ENCODE results near the gene RAB6B. TPM values are rescaled to one million over a fixed set of nuclear protein-coding genes. Genes with fewer than 3 reads are reported as not detected.

RAB6B gene
- total RNA-seq, 4 donors from 2014 or later, result 6.2 to 11.9 (median 10.5) TPM

DNA sequence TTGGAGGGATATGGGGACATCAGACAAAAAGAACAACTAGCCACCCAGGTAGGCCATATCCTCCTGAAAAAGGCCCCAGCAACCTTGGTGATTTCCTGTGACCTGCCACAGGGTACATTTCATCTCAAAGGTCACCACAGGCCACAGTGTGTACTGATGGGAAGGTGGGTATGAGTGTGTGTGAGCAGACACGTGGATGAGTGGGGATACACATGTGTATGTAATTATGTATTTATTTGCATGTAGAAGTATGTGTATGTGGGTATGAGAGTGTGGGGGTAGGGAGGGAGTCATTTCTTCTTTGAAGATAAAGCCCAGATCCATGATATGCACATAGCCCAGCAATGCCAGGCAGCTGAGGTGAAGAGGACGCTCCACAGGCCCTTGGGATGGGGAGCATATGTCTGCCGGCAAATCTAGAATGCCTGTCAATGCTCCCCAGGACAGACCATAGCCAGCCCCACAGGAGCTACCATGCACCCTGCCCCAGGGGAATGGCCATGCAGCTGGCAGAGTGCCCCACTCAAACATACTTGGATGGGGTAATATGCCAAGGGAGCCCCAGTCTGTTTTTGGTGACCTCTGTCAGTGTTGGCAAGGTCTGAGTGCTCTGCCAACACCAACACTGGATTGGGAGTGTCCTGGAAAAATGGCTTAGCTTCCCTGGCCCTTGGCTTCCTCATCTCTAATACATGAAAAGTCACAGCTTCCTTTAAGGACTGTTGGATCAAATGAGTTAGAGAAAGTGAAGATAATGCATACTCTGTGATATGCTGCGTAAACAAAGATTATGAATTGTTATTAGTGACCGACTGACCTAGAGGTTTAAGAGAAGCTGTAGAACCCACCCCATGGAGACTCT is 42.4 kb downstream of the RAB6B start:
- WGBS, result 95% methylated on average over 5 of the region's 5 CpGs
- Histone ChIP-seq H3K27me3 (no peaks in the 10 kb centered on the region), H3K27ac (replicated peaks in 1 of 4) (no peak overlapping the region), H3K4me3 (no peak overlapping the region), H3K36me3 (no peaks in the 10 kb centered on the region), H3K4me1 (peaks cover 0 to 18% (median 0%) of the 10 kb centered on the region in 4 donors), H3K9me3 (no peaks in the 10 kb centered on the region)
- TF ChIP-seq POLR2AphosphoS5 (IDR thresholded peaks at IDR 0.05) (no peak), POLR2A (IDR thresholded peaks at IDR 0.05; ENCODE audit: low read depth) (no peak), EP300 (IDR thresholded peaks at IDR 0.05) (no peak)
- TF ChIP-seq, protein P1, sequence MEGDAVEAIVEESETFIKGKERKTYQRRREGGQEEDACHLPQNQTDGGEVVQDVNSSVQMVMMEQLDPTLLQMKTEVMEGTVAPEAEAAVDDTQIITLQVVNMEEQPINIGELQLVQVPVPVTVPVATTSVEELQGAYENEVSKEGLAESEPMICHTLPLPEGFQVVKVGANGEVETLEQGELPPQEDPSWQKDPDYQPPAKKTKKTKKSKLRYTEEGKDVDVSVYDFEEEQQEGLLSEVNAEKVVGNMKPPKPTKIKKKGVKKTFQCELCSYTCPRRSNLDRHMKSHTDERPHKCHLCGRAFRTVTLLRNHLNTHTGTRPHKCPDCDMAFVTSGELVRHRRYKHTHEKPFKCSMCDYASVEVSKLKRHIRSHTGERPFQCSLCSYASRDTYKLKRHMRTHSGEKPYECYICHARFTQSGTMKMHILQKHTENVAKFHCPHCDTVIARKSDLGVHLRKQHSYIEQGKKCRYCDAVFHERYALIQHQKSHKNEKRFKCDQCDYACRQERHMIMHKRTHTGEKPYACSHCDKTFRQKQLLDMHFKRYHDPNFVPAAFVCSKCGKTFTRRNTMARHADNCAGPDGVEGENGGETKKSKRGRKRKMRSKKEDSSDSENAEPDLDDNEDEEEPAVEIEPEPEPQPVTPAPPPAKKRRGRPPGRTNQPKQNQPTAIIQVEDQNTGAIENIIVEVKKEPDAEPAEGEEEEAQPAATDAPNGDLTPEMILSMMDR (IDR thresholded peaks at IDR 0.05), result no peak
- DNase-seq (ENCODE audit: extremely low spot score), result no peak
- intact Hi-C loops (cut with DNase I), result no loop called here

DNA sequence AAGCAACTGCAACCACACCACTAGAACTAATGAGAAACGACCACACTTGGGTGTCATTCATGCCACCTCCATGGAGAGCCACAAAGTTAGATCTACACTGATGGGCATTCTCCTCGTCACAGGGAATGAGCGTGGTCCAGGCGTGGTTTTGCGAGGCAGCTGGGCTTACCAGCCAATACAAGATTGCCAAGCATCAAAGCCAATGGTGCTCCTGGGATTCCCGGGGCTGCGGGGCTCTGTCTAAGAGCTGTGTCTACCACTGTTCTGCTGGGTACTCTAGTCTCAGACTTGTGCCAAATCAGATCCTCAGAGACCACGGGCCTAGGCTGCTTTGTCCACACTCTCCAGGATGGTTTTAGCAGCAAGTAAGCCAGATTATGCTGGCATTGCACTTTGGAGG is 43.8 kb downstream of the RAB6B start:
- no peak for TF ChIP-seq POLR2AphosphoS5 (IDR thresholded peaks at IDR 0.05)
- TF ChIP-seq, protein P1 (IDR thresholded peaks at IDR 0.05), result no peak
- no peak for TF ChIP-seq POLR2A (IDR thresholded peaks at IDR 0.05; ENCODE audit: low read depth)
- no peak for TF ChIP-seq EP300 (IDR thresholded peaks at IDR 0.05)
- H3K36me3 ChIP-seq, result no peaks in the 10 kb centered on the region
- no peak overlapping the region for H3K27ac ChIP-seq (replicated peaks in 1 of 4)
- H3K4me3 ChIP-seq, result no peak overlapping the region
- no peak for DNase-seq (ENCODE audit: extremely low spot score)
- H3K9me3 ChIP-seq, result no peaks in the 10 kb centered on the region
- peaks cover 0 to 18% (median 0%) of the 10 kb centered on the region in 4 donors for H3K4me1 ChIP-seq
- no peaks in the 10 kb centered on the region for H3K27me3 ChIP-seq
- 92% methylated on average over 4 of the region's 8 CpGs for WGBS
- intact Hi-C loops (cut with DNase I), result no loop called here

DNA sequence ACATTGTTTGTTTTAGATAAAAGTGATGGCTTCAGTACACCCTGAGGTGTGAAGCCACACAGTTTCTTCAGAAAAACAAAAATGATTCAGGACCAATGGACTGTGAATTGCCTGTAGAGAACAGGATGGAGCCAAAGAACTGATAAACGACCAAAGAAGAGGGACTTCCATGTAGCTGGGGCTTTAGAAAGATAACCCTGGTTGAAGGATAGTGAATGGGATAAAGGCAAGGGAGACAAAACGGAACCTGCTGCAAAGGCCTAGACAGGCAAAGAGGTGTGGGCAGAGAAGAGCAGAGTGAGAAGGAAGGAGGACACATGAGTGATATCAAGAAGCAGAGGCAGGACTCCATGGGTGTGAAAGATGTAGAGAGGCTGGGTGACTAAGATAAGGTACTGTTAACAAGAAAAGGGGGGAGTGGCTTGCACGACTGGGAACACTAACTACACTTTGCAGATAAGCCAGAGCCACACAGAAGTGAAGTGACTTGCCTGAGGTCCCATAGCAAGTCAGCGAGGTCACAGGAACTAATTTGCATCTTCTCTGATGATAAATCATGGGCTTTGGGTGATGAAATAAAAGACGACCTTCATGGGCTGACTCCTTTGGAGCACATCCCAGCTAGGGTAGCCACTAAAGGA is 44.3 kb downstream of the RAB6B start:
- H3K27me3 ChIP-seq, result no peaks in the 10 kb centered on the region
- H3K36me3 ChIP-seq, result no peaks in the 10 kb centered on the region
- TF ChIP-seq, protein P1 (IDR thresholded peaks at IDR 0.05), result no peak
- TF ChIP-seq POLR2AphosphoS5 (IDR thresholded peaks at IDR 0.05), result no peak
- TF ChIP-seq POLR2A (IDR thresholded peaks at IDR 0.05; ENCODE audit: low read depth), result no peak
- no peak for TF ChIP-seq EP300 (IDR thresholded peaks at IDR 0.05)
- 85% methylated on average over 5 of the region's 5 CpGs for WGBS
- intact Hi-C loops (cut with DNase I), result no loop called here
- no peak overlapping the region for H3K4me3 ChIP-seq
- H3K27ac ChIP-seq (replicated peaks in 1 of 4), result no peak overlapping the region
- H3K4me1 ChIP-seq, result peaks cover 0 to 18% (median 0%) of the 10 kb centered on the region in 4 donors
- H3K9me3 ChIP-seq, result no peaks in the 10 kb centered on the region
- DNase-seq (ENCODE audit: extremely low spot score), result no peak

DNA sequence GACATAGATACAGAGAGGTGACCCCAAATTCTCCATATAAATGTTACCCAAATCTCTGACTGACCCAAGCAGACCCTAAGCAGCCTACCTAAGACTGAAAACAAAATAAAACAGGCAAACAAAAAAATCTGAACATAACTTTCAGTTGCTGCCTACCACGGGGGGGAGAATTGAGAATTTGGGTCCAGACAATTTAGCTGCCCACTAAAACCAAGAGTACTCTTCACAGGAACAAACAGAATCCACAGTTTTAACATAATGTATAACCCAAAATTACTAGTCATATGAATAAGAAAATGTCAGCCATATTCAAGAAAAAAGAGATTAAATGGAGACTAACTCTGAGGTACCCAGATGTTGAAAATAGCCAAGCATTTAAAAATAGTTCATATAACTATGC is 45.6 kb downstream of the RAB6B start:
- 94% methylated on average over 1 of the region's 1 CpG for WGBS
- no peak for DNase-seq (ENCODE audit: extremely low spot score)
- Histone ChIP-seq H3K27ac (replicated peaks in 1 of 4) (no peak overlapping the region), H3K4me1 (peaks cover 0 to 16% (median 0%) of the 10 kb centered on the region in 4 donors), H3K27me3 (no peaks in the 10 kb centered on the region), H3K4me3 (no peak overlapping the region), H3K9me3 (no peaks in the 10 kb centered on the region), H3K36me3 (no peaks in the 10 kb centered on the region)
- no peak for TF ChIP-seq EP300 (IDR thresholded peaks at IDR 0.05)
- no peak for TF ChIP-seq POLR2AphosphoS5 (IDR thresholded peaks at IDR 0.05)
- TF ChIP-seq, protein P1 (IDR thresholded peaks at IDR 0.05), result no peak
- TF ChIP-seq POLR2A (IDR thresholded peaks at IDR 0.05; ENCODE audit: low read depth), result no peak
- intact Hi-C loops (cut with DNase I), result no loop called here
